HG02943 (cell line): ENCODE measurements around the gene ASF1B.
"Not testable (repeated sequence)": the region's sequence is repeated elsewhere in the genome, so short reads cannot be mapped to it uniquely, and the experiment has no call there.

Experiments used
- ATAC-seq: cut with Tn5 transposase; IDR thresholded peaks from one replicate; pipeline ENCODE4 v1.9.1; 2021; ENCODE audit warnings: mild to moderate bottlenecking, low read depth, moderate library complexity; ENCODE audit not compliant: unreplicated experiment

Gene ASF1B

GRCh38 chr19:14160017-14160703 lies 23.8 kb upstream of the ASF1B start:
- no peak for ATAC-seq

DNA sequence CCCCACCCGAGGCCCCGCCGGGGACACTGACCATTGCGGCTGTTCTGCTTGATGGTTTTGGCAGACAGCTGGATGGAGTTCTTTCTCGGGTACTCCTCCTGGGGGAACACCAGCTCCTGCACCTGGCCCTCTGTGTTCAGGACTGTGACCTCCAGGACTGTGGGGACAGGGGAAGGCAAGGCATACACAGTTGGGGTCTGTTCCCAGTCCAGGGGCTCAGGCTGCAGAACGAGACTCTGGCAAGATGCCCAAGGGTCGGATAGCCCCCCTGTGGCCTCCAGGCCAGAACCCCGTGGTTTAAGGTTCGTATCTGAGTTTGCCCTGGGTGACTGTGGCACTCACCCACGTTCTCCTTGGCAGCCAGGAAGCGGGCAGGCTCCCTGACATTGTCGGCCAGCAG lies 22.7 kb upstream of the ASF1B start:
- ATAC-seq, result no peak

- no peak for ATAC-seq
These were observed 22.1 kb upstream of the ASF1B start for GRCh38 chr19:14158276-14159023.

GRCh38 chr19:14156971-14157717 lies 20.8 kb upstream of the ASF1B start:
- no peak for ATAC-seq

- no peak for ATAC-seq
These were observed 19.7 kb upstream of the ASF1B start for GRCh38 chr19:14156122-14156521.

- ATAC-seq, result no peak
These were observed 19.0 kb upstream of the ASF1B start for GRCh38 chr19:14155371-14155770.

- ATAC-seq, result no peak
These were observed 16.3 kb upstream of the ASF1B start for GRCh38 chr19:14152713-14153112.

DNA sequence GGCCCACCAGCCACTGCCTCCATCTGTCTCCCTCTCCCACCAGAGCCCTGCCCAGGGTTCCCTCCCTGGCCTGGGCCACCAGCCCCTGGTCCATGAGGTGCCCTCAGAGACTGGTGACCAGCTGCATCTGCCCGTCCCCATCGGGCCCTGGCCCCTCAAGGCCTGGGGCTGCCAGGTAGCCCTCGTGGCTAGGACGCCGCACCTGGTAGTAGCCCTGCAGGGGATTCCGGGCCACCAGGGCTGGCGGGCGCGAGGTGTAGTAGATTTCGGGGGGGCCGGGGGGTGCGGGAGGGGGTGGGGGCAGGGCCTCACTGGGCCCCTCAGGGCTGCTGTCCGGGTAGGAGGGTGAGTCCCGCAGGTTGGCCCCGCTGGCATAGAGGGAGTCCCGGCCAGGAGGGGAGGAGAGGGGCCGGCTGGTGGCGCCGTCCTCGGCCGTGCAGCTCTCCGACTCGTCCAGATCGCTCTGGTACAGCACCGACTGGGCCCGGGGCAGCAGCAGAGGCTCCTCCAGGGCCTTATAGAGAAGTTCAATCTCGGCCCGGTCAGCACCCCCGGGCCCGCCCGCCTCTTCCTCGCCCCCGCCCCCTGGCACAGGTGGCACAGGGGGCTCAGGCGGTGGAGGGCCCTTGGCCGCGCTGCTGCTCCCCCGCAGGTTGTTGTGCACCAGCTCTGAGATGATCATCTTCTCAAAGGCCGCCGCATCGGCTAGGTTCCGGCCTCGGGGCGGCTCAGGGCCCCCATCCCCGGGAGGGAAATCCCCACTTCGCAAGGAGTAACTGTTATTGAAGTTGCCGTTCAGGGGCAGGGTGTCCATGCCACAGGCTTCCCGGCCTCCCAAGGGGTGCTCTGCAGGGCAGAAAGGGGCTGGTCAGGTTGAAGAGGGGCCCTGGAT lies 14.6 kb upstream of the ASF1B start:
- no peak for ATAC-seq

- no peak for ATAC-seq
These were observed 13.8 kb upstream of the ASF1B start for GRCh38 chr19:14150041-14150769.

DNA sequence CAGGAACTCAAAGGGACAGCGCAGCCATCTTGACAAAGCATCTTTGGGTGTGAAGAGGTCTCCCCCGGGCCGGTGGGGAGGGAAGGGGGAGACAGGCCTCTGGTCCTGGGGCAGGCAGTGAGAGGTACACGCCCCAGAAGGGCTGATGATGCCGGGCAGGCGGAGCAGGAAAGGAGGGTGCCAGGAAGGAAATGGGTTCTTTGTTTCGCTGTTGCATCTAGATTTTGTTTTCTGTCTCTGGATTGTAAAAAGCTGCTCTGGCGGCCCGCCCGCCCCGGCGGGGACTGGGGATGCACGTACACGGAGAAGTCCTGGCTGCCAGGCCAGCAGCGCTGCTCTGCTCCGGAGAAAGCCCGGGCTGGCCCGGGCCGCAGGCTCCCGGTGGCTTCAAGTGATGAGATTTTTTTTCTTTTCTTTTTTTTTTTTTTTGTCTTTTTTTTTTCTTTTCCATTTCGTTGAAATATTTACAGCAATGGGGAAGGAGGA lies 13.2 kb upstream of the ASF1B start:
- no peak for ATAC-seq

DNA sequence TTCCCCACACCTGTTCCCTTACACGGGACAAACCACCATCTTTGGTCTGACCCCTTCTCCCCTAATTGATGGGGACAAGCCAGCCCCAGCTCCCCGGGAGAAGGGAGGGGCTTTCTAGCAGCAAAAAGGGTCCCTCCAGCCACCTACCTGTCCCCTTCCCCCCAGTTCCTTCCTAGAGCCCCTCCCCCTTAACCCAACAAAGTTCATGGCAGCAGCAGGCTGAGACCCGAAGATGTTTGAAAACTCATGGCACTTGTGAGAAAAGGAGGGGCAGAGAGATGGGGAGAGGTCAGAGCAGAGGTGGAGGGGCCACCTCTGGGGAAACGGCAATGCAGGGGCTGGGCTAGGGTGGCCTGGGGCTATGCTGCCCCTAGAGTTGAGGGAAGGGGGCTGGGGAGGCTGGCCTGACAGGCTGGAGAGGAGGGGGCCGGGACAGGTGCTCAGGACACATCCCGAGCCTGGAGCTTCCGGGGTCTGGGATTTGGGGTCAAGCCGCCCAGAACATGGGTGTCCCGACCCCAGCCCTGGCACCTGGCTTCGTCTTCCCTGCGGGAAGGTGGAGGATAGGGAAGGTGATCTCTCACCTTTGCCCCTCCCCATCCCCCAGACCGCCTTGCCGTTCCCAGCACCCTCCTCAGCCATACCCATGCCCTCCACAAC lies 12.5 kb upstream of the ASF1B start:
- no peak for ATAC-seq

DNA sequence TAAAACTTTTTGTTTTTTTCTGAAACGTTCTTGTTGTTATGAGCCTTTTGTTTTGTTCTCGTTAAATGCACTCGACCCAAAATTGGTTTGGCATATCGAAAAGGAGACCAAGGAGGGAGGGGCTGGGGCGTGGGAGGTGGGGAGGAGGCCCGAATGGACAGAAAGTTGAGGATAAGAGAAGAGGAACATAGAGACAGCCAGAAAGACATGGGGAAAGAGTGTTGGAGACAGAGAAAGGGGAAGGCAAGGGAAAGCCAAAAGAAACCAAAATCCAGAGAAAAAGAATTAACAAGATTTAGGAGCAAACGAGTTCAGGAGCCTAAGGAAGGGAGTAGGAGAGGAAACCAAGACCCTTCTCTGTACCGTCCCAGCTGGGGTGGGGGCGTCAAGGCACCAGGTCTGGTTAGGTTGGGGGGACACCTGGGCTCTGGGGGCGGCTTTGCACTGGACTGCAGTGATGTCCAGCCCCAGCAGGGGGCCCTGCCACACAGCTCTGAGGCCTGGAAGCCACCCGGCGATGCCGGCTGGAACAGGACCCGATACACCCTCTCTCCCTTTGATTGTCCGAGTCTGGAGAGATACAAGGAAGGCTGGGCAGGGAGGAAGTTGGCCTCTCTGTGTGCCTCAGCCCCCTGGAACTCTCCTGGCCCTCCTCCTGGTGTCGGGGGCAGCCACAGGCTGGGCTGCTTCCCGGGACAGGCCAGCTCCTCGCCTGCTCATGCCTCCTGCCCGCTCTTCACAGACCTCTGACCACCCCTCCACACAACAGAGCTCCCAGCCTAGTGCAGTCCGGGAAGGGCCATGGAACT lies 11.6 kb upstream of the ASF1B start:
- no peak for ATAC-seq

DNA sequence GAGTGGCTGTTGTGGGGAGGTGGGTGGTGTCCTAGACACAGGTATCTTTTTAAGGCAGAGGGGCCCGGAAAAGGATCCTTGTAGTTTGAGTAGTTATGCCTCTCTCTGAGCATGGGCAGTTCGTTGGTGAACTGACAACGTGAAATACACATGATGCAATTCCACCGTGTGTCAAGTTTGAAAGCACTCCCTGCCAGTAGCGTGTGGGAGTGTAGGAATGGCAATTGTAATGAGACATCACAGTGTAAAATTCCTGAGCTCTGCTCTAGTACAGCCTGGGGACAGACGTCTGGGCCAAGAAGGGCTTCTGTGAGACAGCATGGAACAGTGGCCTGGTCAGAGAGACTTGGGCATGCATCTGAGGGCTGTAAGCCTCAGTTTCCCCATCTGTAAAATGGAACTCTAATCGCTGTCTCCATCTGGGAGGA lies 10.4 kb upstream of the ASF1B start:
- no peak for ATAC-seq

- not testable (repeated sequence) for ATAC-seq
These were observed 9.8 kb upstream of the ASF1B start for GRCh38 chr19:14146169-14146568.

DNA sequence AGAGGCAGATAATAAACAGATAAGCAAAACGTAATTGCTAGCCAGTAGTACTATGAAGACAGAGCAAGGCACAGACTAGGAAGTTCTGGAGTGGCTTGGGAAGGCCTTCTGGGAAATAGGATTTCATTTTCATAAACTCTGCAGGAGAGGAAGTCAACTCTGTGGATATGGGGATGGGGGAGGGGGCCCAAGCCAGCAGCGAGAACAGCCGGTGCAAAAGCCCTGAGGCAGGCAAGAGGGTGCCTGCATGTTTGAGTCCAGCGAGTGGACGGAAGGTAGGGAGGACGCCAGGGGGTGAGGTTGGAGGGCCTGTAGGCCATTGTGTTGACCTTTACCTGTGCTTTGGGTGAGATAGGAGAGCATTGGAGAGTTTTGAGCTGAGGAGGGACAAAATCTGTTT lies 9.0 kb upstream of the ASF1B start:
- no peak for ATAC-seq

DNA sequence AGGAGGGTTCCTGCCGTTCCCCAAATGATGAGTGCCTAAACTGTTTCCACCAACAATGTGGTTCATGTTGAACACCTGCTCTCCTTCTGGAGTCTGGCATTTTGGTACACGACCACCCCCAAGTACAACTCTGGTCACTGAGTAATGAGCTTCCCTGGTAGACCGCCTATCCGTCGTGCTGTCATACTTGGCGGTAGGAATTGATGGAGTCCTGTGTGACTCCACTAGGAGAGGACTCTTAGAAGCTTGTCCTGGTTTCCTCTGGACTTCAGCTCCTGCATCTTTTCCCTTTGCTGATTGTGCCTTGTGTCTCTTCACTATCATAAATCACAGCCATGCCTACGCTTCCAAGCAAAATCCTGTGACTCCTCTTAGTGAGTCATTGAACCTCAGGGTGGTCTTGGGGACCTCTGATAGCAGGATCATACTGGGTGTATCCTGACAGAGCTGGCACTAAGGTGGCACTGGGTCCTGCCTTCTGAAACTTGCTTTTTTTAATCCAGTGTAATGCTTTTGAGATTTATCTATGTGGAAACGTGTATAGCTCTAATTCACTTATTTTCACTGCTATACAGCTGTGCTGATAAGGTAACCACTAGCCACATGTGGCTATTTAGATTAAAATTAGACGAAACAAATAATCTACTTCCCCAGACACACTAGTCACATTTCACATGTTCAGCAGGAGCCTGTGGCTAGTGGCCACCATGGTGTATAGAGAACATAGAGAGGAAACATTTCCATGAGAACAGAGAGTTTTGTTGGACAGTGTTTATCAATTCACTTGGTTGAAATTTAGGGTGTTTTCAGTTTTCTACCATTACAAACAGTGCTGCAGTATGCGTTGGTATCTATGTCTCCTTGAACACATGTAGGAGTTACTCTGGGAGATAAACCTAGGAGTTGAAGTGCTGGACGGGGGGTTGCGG lies 6.1 kb upstream of the ASF1B start:
- ATAC-seq, result no peak

DNA sequence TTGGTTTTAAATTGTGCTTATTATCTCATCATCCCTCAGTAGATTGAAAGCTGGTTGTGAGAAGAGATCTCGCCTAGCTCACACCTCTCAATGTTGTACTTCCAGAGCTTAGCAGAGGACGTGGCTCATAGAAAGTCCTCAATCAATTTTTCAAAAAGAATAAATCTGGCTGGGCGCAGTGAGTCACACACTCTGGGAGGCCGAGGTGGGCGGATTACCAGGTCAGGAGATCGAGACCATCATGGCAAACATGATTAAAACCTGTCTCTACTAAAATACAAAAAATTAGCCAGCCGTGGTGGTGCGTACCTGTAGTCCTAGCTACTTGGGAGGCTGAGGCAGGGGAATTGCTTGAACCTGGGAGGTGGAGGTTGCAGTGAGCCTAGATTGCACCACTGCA lies 4.7 kb upstream of the ASF1B start:
- ATAC-seq, result no peak
